GM19099 (cell line): Measurements from ENCODE around the gene UNC13D.

ENCODE experiments used
- POLR2A ChIP-seq: IDR thresholded peaks from 3 replicates; pipeline ENCODE4 v1.6.1; 2011; ENCODE audit warnings: low read depth; ENCODE audit not compliant: insufficient read length; ENCODE audit errors: extremely low read depth

UNC13D gene

DNA sequence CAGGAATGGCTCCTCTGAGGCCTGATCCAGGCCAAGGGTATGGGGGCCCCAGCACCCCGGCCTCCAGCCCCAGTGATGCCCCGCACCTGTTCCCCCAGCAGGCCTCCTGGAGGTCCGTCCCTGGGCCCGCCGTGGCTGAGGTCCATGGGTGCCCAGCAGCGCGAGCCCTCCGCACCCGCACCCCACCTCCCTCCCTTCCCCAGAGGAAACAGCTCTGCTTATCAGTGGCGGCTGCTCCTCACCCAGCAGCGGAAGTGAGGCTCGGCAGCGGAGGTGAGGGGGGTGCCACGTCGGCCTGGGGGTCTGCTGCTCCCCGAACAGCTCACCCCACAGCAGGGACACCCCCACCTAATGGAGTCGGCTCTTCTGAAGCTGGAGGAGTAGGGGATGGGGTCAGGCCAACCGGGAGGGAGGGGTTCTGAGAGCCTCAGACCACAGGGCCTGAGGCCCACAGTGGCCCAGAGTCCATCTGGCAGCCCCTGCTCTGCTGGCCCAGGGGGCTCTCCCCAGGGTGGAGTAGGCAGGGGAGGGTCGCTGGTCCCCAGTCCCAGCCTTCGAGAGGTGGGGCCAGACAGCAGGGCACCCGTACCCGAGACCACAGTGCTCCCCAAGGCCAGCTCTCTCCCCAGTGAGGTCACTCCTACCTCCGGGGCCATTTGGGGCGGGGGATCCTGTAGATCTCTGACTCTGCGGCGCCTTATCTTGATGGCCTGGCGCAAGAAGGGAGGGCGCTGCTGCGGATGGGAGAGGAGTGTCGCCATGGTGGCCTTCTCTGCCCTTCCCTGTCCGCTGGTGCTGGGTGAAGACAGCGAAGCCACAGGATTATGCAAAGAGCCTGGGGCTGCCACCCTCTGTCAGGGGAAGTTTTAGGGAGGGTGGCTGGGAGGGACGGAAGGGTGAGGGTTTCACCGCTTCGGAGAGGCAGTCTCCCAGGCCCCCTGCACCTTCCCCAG lies at the start of gene UNC13D:
UNC13D (minus strand) TSS at position 828 of the 953 bp plus-strand sequence; CDS start at position 761, 67 bp downstream.
- TF ChIP-seq POLR2A = peak; percentile 45

DNA sequence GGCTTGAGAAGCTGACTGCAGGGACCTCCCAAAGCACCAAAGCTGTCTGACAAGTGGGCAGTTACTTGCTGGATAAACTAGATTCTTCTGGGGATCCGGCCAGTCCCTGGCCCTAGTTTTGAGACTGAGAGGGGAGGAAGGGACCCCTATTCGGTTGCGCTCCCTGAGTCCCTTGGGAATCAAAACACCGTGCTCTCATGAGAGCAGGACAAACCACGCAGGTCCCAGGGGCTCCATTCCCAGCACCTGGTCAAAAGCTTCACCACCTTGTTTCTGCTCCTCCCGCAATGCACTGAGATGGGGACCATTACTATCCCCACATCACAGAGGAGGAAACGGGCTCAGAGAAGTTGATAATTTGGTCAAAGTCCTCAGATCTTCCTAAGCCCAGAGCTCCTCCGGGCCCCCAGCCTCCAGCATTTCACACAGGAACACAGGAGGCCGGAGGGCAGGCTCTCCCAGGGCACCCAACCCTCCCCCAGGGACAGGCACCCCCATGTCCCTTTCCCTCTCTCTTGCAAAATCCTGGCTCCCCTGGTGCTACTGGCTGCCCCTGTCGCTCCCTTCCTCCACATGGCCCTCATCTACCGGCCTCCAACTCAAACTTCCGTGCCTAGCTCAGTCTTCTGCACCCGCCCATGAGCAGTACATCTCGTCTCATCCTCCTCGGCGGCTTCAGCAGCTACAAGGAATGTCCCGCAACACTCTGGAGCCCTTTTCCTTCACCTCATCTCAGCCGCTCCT lies 49.3 kb upstream of the UNC13D start:
- no peak for TF ChIP-seq POLR2A

DNA sequence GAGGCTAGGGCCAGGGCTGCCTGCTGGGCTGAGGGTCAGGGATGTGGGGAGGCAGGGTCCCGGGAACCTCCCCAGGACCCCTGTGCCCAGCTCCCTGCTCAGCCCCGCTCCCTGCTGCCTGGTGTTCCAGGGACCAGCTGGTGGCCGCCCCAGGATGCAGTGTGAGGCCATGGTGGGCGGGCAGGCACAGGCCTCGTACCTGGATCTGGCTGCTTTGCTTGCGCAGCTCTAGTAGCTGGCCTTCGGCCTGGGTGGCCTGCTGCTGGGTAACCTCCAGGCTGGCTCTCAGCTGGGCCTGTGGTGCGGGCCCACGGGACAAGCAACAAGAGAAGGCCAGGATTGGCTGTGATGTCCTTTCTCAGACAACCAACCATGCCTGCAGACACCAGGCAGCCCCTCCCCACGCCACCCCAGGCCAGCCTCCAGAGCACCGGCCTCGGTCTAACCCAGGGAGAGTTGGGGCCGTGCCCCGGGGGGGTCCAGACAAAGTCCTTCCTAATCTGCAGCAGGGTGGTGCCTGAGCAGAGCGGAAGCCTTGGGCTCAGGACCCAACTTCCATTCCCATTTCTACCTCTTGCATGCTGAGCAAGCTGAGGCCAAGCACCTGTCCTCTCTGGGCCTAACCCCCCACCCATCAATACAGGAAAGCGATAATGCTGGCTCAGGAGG lies 48.5 kb upstream of the UNC13D start:
- TF ChIP-seq POLR2A = no peak

DNA sequence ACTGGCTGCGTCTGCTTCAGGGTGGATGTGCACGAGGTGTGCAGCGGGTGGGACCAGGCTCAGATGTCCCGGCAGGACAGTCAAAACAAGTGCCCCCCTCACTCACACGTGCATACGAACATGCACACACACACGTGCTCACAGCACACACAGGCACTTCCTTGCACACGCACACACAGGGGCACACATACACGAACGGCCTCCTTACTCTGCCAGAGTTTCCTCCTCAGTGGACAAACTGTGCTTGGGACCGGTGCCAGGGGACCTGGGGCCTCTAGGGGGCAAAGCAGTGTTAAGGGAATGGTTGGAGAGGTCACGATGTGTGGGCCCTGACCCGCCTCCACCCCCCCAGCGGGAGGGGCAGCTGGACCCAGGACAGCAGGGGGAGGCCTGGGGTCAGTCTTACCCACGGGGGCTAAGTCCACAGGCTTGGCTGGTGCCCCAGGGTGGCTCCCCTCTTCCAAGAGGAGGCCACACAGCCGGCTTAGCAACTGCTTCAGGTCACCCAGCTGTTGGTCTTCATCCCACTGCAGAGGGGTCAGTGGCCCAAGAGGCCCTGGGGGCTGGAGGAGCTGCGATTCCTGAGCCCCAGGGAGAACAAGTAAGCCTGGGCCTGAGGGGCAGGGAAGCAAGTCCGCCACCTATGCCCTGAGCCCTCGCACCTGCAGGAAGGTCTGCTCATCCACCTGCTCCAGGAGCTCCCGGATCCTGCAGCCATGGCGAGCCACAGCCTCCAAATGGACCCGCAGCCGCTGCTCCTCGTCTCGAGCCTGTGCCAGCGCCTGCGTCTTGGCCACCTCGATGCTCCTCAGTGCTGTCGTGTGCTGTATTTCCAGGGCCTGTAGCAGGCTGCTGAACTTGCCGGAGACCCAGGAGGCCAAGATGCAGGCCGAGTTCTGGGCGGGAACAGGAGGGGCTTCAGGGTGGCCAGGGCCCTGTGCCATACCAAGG lies 47.7 kb upstream of the UNC13D start:
- TF ChIP-seq POLR2A = no peak

DNA sequence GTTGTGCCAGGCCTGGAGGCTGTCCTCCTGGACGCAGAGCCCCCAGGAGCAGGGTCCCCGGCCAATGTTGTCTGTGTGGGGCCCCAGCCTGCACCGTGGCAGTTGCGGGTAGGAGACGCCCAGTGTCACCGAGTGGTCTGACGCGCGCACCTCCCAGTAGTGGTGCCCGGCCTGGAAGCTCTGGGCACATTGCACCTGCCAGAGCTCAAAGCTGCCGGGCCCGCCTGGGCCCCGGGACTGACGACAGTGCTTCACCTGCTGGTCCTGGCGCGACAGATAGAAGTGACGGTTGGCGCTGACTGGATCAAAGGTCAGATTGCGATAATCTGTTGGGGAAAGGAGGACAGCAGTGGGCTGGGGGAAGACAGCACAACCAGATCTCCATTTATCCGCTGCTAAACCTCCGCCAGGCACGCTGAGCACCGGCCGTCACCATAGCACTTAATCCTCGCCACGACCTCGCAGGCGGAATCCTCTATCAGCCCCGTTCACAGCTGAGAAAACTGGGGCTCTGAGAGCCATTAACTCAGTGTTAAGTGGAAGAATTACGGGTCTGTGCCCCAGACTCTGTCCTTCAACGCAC lies 46.9 kb upstream of the UNC13D start:
- no peak for TF ChIP-seq POLR2A

DNA sequence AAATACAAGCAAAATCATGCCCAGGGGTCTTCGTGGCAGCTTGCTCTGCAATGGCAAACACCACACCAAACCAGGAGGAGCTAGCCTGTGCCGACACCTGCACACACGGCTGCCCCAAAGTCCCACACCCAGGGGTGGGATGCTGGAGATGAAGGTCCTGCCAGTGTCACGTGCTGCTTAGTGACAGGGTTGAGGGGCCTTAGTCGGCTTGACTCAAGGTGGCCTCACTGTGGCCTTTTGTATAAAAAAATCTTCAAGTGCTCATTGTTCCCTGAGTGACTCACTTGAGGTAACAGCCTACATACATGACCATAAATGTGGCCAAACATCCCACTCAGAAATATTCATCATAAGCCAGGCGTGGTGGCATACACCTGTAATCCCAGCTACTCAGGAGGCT lies 45.2 kb upstream of the UNC13D start:
- no peak for TF ChIP-seq POLR2A

DNA sequence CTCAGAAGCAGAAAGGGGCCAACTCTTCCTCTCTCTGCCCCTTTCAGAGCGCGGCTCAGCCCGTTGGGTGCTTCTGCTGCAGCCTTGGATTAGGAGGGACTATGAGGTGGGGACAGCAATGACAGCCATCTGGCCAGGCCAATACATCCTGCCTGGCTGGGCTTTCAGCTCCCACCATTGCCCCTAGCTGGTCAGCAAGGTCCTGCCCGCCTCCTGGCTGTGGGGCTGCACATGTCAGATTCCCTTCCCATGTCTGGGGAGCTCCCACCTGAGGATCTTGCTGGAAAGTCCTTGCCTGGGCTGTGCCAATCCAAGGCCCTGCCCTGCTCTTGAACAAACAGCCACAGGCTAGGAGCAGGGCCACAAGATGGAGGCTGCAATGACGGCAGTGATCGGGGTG lies 44.3 kb upstream of the UNC13D start:
- no peak for TF ChIP-seq POLR2A

DNA sequence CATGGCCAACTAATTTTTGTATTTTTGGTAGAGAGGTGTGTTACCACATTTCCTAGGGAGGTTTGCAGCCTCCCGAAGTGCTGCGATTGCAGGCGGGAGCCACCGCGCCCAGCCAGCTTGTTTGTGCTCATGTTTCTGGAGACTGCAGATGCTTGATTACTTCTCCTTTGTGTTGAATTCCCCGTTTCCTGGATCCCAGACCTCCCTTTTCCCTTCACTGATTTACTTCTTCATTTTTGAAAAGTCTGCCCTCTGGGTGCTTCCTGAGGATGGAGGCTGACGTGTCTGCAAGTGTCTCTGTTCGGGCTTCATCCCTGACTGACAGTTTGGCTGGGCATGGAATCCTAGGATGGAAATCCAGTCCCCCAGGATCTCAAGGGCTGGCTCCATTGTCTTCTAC lies 41.2 kb upstream of the UNC13D start:
- TF ChIP-seq POLR2A = no peak

DNA sequence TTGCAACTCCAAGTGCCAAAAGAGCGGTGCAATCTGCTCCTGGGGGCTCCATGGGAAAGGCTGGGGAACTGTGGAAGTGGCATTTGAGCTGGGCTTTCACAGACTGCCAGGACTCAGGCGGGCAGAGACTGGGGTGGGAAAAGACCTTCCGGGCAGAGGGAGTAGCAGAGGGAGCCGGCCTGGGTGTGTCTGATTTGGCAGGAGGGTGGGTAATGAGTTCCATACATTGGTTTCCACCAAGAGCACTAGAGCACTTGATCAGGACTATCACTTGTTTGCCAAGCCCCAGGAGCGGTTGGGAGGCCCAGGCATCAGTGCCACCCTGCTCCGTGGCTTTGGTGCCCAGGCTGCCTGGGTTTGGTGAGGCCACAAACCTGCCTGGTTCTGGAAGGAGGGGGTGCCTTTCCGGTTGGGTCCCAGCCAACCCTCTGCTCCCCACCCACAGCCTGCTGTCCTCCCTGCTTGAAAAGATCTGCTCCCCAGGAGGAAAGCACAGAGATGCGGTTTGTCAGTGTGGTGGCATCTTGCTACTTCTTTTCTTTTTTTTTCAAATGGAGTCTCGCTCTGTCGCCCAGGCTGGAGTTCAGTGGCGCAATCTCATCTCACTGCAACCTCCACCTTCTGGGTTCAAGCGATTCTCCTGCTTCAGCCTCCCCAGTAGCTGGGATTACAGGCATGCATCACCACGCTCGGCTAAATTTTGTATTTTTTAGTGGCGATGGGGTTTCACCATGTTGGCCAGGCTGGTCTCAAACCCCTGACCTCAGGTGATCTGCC lies 37.7 kb upstream of the UNC13D start:
- TF ChIP-seq POLR2A = no peak

DNA sequence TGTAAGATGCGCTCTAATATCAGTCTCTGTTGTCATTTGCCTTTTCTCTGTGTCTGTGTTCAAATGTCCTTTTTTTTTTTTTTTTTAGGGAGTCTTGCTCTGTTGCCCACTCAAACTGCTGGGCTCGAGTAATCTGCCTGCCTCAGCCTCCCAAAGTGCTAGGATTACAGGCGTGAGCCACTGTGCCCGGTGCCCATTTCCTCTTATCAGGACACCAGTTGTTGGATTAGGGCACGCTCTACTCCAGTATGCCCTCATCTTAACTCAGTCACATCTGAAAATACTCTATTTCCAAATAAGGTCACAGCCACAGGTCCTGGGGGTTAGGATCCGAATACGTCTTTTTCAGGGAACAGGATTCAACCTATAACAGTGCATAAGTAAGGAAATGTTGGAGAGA lies 36.1 kb upstream of the UNC13D start:
- no peak for TF ChIP-seq POLR2A

DNA sequence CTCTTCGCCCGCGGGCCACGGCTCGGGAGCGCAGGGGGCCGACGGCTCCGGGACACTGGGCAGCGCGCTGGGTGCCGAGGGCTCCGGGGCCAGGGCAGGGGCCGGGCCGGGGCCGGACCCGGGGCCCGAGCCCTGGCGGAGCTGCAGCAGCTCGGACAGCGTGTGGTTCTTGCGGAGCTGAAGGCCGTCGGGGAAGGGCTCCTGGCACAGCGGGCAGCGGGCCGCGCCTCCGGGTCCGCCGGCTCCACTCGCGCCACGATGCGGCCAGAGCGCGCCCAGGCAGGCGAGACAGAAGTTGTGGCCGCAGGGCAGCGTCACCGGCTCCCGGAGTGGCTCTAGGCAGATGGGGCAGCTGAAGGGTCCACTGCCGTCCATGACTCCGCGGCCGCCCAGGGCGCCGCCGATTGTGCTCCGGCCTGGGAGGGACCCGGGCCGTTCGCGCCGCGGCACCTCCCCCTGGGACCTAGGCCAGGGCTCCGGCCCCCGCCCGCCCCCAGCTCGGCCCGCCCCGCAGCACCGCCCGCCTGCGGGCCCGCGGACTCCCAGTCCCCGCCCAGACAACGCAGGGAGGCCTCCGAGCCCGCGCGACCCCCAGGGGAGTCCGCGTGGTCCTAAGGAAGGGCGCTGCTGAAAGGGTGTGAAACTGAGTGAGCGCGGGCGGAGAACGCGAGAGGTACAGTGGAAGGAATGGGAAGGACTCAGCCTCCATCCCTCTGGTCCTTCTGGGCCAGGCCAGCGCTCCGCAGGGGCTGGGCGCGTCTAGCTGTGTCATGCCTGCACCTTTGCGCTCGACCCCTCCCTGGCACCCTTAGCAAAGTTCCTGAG lies 34.2 kb upstream of the UNC13D start, which contains the start of gene TRIM47:
TRIM47 (minus strand) TSS at position 408 of the 825 bp plus-strand sequence; CDS start at position 375, 33 bp downstream.
- no peak for TF ChIP-seq POLR2A

DNA sequence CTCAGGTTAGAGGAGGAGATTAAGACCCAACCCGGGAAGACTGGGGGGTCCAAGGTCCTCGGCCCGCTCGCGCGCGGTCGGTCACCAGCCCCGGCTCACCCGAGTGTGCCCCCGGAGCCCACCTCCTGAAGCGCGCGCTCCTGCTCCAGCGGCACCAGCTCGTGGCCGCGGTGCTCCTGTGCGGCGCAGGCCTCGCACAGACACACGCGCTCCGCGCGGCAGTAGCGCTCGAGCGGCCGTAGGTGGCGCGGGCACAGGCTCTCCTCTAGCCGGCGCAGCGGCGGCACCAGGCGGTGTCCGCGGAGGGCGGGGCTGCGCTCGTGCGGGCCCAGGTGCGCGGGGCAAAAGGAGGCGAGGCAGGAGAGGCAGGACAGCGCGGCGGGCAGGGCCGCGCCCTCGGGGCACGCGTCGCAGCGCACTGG lies 33.6 kb upstream of the UNC13D start:
- TF ChIP-seq POLR2A = no peak
